Endometrium (tissue), 2 donors: ENCODE measurements around the gene DNMT3A.

ENCODE experiments used
- FAIRE-seq: peaks from 2 replicates; lab custom pipeline; 2012; peaks lifted over from hg19 to GRCh38; lab: Jason Lieb, UNC
- donor health status: control.
- donor health status: control.

Gene DNMT3A

DNA sequence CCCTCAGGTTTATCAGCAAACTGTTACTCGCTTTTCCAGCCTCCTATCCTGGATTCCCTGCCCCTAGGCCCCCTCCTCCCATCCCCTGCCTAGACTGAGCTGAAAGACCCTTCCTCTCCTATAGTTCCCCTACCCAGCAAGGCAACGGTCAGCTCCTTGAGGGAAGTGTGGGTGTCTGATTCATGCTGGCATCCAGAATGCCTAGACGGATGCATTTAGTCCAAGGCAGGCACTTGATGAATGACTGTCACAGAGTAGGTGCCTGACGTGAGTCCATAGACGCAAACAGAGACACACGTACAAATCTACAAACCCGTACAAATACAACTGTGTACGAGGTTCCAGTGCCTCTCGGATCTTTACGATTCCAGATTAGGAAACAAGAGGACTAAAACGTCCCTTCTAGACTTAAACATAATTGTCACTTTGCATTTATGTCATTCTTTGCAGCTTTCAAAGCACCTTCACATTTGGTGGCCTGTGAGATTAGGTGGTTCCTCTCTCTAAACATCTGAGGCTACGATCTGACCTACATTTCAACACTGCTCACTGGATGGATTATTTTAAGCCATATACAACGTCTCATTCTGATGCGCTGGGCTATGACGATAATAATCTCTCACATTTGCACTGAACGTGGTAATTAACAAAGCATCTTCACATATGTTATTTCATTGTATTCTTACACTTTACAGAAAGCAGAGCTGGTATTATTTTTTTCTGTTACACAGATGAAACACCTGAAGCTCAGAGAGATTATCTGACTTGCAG lies 36.7 kb downstream of the DNMT3A start:
- no peak for FAIRE-seq

DNA sequence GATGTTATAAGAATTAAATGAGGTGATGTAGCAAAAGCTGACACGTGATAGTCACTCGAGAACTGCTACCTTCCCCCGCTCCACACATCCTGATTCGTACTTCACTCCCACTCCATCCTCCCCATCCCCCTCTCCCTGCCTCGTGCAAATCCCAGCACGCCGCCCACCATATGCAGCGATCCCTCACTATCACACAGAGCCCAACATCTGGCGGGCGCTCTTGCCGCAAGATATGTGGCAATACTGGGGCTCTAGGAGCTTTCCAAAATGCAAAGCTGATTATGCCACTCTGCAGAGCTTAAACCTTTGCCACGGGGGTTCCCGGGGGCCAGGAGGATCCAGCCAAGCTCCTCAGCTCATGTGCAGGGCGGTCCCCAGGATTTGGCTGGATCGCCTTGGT lies 37.4 kb downstream of the DNMT3A start:
- FAIRE-seq = no peak

- FAIRE-seq = no peak
These were observed 38.0 kb downstream of the DNMT3A start for GRCh38 chr2:25303633-25304236.

DNA sequence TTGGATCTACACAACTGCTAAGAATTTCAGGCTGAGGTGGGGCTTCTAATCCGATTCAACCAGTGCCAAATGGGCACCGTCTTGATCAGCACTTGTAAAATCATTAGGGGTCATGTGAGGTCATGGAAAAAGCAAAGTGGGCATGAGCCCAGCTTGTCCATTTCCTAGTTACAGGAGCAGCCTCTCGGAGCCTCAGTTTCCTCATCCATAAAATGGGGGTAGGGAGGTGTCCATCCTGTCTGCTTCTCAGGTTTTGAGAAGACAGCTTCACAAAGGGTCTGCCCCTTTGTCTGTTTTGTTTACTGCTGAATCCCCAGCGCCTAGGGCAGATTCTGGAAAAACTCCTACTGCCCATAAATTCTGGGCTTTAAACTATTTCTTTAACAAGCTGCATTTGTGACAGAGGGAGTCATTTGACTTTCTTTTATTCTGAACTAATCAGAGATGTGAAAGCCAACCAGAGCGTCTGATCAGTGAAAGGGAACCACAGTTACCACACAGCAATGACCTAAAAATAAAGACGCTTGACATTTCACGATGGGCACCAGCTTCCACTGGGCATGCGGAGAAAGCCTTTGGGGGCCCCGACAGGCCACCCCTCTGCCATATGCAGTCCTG lies 38.9 kb downstream of the DNMT3A start:
- no peak for FAIRE-seq

DNA sequence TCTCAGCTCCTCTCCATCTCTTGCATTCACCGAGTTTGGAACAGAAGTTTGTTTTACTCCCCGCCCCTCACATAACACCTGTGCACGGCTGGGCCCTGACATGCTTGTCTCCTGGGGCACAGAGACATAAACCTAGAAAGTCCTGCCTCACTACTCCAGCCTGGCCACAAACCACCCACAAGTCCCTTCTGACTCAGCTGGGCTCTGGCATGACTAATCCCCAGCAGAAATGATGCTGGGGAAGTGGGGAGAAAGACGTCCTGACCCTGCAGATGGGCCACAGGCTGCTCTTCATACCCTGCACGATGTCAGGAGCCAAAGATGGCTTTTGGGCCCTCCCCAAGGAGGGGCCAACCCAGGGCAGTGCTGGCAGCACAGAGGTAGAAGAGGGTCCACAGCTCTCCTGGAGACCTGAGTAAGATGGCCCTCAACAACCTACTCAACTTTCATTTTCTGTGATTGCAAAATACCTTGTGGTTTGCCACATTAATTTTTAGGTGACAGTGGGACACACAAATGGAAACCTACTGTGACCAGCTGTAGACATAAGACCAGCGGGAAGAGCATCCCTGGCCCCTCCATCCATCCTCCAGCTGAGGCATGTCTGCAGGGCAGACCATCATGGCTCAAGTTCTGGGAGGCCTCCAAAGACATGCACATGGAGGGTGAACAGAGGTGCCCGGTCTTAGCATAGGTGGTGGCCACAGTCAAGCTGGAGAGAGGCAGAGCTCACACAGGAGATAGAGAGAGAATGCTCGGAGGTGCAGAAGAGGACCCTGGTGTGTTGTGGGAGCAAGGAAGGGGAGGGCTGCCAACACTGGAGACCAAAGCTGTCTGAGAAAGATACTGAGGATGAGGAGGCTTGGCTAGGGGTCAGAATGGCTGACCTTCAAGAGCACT lies 40.0 kb downstream of the DNMT3A start:
- no peak for FAIRE-seq

DNA sequence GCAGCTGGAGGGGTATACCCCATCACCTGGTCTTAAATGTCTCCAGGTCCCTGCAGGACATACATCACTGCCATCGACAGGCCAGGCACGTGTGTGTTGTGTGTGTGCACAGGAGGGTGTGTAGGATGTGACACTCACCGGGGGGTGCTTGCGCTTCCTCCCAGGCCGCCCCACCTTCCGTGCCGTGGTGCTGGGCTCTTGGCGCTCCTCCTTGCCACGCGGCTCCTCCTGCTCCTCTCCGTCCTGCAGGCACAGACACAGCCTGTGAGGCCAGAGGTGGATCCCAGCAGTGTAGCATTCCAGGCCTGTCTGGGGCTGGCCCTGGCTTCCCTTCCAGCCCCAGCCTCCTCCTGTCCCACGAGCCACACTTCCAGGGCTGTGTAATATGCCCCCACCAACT lies 41.7 kb downstream of the DNMT3A start:
- no peak for FAIRE-seq

- no peak for FAIRE-seq
These were observed 42.8 kb downstream of the DNMT3A start for GRCh38 chr2:25298776-25299431.

- no peak for FAIRE-seq
These were observed 44.0 kb downstream of the DNMT3A start for GRCh38 chr2:25297738-25298137.

DNA sequence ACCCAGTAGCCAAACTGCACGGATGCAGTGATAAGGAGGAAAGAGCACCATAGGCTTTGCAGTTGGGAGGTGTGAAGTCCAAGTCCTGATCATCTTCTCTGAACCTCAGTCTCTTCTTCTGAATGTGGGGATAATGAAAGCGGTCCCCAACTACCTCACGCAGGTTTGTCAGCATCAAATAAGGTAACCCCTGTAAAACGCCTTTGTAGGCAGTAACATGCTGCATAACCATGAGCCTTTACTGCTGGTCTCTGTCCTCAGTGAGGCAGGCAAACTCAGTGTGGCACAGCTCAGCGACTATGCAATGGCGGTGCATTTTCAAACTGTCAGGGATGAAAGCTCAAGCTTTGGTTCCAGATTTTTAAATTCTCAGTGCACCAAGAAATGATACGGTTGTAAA lies 46.1 kb downstream of the DNMT3A start:
- no peak for FAIRE-seq

GRCh38 chr2:25294573-25295462 lies 46.9 kb downstream of the DNMT3A start:
- FAIRE-seq = no peak

DNA sequence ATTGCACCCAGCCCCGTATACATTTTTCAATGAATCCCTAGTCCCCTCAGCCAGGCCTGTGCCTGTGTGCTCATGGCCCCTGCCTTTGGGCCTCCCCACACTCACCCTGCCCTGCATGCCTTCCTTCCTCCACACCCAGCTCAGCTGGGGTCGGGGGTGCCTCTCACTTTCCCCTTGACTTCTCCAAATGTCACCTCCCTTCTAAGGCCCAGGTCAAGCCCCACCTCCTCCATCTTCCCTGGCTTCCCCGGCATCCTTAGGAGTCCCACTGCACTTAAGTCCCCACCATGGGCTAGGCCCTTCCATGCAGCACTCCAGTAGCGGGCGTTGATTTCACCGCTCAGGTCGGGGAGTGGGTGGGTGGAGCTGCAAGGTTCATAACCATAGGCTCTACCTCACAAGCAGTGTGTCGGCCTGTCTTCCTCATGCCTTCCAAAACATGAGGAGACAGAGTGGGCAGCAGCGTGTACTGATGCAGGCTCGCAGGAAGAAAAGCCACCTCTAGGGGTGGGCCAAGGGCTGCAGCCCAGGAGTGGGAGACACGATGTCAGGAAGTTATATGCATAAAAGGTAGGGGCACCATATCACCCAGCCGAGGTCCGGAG lies 47.7 kb downstream of the DNMT3A start:
- no peak for FAIRE-seq

DNA sequence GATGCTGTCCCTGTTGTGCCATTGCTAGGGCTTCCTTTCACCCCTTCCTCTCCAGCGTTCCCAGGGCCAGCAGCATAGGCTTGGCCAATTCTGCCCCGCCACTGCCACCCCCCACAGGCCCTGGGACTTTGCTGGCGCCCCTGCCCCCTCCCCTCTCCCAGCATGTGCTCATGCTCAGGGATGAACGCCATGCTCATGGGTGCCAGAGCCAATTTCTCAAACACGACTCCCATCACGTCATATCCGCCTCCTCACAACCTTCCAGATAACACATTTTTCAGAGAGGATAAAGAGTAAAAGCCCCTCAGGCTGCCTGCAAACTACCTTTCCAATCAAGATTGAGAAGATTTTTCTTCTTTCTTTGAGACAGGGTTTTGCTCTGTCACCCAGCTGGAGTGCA lies 48.6 kb downstream of the DNMT3A start:
- FAIRE-seq = no peak

GRCh38 chr2:25292408-25292807 lies 49.3 kb downstream of the DNMT3A start:
- FAIRE-seq = no peak

GRCh38 chr2:25290811-25291495 lies 50.8 kb downstream of the DNMT3A start:
- no peak for FAIRE-seq

GRCh38 chr2:25286723-25287483 lies 54.8 kb downstream of the DNMT3A start:
- no peak for FAIRE-seq

GRCh38 chr2:25286025-25286400 lies 55.7 kb downstream of the DNMT3A start:
- FAIRE-seq = no peak

GRCh38 chr2:25285265-25286024 lies 56.3 kb downstream of the DNMT3A start:
- no peak for FAIRE-seq

DNA sequence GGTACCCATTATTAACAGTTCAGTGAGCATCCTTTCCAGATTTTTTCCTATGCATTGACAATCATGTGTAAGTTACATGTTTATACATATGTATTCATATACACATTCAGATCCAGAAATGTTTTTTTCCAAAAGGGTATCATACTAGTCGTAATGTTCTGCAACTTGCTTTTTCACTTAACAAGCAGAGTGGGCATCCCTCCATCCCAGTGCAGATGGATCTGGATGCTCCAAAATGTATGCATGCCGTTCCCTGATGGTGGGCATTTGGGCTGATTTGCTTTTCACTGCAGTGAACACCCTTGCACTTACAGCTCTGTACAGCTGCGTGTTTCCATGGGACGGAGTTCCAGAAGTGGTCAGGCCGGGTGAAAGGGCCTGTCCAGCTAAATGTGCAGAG lies 57.0 kb downstream of the DNMT3A start:
- FAIRE-seq = no peak
